Activated CD4-positive, CD25-positive, alpha-beta regulatory T cell treated with anti-CD3 and anti-CD28 coated beads, Interleukin-2, amount 50 U/mL, for 24 hours (primary cell): Measurements from ENCODE around the gene ZBTB16.
A peak's percentile ranks its signal among the peaks of the same experiment; 100 is the strongest.

Source experiments
- ATAC-seq, 2 donors: fragments of 150-1000 bp; cut with Tn5 transposase; one replicate each; pipeline ENCODE4 v1.10.0; 2021; ENCODE audit warnings: mild to moderate bottlenecking in 1 of 2, moderate library complexity in 1 of 2

The ZBTB16 gene

DNA sequence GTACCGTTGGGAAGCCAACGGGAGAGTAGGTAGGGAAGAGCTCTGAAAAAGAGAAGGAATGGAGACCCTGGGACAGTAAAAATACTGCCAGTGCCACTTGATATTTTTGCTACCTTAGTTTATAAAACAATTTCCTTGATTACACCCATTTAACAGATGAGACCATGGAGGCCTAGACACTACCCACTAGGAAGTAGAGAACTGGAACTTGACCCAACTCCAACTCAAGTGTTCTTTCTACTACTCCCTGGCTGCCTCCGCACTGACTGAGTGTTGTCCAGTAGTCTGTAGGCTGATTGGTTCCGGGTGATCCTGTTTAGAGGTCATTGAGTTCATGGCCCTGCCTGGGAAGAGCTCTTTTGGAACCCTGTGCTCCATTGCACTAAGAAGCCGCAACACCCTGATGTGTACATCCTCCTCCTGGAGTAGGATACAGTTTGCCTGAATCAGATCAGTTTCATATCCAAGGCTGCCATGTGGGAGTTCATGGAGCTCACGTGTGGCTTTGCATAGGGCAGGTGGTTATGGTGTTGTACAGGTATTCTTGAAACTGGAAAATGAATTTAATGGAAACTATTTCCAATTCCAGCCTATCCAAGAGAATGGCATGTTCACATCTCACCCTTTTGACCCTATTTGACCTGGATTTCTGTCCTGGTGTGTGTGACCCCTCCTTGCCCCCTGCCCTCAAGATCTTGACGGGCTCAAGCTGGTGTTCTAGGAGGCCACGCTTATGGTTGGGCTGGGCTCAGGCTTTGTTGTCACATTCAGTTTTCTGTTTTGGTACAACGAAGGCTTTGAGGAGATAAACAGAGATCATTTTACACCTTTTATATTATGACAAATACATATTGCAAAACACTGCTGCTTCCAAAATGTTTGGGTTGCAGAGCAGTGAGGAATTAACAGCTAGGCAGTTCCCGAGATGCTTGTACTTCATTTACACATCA is 134.5 kb downstream of the ZBTB16 start:
- ATAC-seq: no peak

DNA sequence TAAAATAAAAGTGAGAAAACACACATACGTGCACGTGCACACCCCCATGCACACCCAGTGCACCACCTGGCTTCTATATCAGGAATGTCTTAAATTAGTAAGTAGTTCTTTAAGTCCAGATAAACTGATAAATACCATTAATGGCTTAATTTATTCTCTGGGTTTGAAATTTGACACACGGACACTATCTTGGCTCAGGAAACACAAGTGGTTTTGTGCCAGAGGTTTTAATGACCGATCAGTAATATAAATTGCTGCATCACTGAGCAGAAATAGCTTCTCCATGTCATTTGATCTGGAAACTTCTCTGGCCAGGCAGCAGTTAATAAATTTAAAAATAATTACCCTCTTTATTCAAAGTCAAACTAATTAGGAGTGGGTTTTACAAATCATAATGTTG is 135.2 kb downstream of the ZBTB16 start:
- ATAC-seq: no peak

DNA sequence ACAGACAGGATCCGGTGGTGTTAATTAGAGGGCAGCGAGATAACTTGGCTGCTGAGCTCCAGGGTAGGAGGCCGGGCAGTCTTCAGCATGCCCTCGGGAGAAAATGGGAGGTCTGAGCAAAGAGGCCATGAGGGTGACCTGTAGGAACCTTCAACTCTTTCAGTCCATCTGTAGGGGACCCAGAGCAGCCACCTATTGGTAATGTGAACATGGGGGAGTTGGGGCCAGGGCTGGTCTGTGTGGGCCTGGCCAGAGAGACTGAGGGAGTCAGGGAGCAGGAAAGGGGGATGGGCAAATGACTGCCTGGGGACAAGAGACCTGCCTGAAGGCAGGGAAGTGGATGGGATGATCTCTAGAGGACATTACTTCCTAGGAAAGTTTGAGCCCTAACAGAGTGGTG is 135.6 kb downstream of the ZBTB16 start:
- no peak for ATAC-seq

DNA sequence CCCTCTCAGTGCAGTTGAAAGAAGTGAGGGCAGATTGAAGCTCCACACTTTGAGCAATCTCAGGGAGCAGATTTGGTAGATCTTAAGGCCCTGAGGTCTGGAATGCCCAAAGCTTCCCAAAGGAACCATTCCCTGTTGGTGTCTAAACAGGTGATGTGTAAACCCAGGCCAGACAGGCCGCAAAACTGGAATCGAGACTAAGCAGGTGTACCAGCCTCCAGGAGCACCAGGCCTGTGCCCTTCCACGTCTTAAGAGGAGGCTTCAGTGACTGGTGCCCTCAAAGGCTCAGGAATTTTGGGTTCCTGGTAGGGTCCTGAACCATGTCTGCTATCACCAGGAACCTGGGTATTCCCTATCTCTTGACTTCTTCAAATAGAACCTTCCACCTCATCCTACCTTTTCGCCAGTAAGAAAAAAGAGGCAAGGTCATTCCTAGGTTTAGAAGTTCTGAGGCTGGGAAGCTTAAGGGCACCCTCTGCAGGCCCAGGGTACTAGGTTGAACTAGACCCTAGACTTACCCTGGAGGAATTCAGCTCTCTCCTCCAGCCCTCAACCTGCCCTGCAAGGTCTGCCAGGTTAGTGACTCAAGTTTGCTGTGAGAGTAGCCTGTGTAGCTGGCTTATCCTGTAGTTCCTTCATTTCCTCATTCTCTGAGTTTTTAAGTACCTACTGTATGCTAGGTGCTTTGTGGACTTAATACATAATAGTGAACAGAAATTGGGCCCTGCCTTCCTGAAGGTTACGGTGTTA is 136.6 kb downstream of the ZBTB16 start:
- ATAC-seq: peak in 1 of 2 donors; percentile 36

DNA sequence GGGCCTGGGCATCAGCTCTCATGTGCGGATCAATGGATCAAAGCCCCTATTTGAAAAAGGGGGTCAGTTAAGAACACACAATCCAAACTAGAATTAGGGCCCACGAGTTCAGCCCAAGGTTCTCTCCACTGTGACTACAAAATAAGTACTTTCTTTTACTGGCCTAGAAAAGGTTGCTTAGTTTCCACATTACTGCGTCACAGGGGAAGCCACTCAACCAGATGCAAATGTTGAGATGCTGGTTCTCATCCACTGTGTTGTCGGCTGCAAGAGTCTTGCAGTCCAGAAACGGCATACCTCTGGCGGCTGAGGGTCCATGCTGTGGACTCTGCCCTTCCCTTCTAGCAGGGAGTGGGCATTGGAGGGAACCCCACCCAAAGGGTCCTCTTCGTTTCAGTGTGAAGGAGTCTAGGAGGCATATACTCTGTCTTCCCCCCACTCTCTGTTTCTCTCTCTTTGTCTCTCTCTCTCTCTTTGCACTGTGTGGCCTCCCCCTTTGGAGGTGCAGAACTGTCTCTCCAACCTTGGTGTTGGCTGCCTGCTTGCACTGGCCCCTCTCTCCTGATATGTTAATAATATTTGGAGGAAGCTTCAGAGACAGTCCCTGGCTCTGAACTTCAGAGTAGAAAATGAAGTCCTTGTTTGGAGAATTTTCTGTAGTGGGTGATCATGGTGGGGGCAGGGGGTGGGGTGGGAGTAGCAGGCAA is 137.6 kb downstream of the ZBTB16 start:
- ATAC-seq: no peak

DNA sequence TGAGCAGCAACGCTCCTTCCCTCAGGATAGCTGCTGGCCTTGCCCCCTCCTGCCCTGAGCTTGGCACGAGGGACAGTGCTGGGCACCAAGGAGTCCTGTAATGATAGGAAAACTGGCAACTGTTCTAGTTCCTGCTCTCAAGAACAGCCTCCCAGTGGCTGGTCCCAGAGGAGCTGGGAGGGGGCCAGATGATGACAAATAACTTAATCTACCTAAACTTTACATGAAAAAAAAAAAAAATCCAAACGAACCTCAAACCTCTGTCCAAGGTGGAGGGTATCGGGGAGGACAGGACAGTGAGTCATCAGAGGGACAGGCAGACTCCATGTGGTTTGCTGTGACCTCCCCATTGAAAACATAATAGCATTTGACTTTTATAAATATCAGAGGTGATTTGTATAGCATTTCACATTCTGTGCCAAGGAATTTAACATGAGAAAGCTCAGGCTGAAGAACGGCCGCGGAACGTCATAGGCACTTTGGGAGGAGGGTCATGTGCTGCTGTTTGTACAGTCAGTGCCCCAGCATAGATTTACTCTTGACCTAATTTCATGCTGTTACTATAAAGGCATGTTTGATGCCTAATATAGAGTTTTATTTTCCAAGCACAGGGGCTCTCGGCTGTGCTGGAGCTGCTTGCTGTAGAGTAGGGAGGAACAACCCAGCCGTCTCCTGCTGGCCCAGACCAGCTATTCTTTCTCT is 138.4 kb downstream of the ZBTB16 start:
- no peak for ATAC-seq

DNA sequence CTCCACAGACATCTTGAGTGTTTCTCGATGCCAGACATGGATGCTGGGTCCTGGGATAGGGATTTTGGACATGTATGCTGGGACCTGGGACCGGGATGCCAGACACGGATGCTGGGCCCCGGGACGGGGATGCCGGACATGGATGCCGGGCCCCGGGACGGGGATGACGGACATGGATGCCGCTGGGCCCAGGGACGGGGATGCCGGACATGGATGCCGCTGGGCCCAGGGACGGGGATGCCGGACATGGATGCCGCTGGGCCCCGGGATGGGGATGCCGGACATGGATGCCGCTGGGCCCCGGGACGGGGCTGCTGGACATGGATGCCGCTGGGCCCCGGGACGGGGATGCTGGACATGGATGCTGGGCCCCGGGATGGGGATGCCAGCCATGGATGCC is 139.5 kb downstream of the ZBTB16 start:
- no peak for ATAC-seq

DNA sequence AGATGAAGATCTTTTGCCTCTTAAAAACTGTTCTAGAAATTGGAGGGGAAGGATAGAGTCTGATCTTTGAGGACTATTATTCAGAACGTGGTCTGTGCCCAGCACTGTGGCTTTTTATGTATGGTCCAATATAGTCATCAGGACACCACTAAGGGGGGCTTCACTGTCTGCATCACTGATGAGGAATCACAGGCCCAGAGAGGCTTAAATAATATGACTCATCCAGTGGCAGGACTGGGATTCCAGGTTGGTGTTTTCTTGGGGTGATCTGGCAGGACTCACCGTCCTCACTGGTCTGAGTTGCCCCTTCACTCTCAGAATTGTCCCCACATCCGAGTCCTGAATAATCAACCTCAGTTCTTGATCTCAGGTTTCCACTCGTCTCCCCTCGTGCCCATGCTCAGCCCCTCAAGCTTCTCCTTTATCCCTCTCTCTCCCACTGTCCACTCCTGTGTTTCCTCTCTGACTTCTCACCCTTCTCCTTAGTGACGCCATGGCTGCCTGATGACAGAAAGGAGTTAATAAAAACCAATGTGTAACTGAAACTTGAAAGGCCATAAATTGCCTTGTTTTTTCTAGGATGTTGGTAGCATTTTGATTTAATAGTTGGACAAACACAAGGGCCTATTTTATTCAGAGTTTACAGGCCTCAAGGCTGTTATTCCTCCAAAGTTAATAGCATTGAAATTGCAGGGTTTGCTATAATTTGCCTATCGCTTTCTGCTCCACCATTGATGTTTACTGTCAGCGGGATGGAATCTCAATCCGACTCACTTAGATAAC is 141.0 kb downstream of the ZBTB16 start:
- no peak for ATAC-seq

DNA sequence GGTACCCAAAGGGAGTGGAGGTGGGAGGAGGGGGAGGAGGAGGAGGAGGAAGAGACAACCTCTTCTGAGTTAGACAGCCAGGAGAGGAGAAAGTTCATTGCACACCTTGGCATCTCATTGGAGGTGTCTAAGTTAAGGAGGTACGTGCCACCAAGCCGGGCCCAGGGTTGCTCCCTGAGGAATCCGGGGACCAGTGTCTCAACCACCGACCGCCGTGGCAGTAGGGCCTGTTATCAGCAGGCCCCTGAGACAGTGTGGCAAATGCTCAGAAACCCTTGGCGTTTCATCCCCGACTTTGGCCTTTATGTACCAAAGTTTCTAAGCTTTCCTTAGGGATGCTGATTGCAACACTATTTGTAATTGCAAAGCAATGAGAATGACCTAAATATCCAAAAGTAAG is 141.7 kb downstream of the ZBTB16 start:
- no peak for ATAC-seq

DNA sequence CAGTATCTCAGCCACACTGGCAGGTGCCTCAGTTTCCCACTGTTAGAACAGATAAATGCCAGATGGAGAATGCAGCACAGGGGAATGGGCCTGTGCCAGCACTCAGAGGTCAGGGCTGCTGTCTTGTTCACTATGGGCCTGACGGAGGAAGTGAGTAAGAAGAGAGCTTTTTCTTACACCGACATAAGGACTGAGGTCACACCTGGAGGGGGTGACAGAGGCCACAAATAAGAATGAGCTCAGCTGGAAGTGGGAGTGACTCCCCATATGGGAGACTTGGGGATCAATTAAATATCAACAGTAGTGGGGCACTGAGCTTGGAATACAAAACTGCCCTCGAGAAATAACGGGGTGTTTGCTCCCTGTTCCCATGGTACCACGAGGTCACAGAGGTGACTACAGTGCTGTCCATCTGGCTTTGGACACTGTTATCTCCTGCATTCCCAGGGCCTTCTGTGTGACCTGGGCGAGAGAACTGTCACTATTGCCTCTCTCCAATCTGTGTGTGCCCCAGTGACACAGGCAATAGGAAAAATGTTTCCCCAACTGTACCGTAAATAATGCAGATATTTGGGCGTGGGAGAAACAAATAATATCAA is 142.6 kb downstream of the ZBTB16 start:
- ATAC-seq: no peak

DNA sequence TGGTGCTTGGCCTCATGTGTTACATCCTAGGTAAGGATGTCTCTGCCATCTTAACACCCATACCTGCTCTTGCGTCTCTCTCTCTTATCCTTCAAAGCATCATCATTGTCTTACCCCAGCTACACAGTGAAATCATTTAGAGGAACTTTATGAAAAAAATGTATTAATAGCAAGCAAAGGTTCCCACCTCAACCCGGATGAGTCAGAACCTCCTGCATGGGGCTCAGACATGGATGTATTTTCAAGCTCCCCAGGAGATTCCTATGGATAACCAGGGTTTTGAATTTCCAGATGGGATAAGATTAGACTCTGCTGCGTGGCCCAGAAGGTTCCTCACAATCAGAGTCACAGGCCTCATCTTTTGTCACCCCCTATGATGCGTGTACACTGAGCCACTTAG is 147.6 kb downstream of the ZBTB16 start:
- ATAC-seq: no peak

DNA sequence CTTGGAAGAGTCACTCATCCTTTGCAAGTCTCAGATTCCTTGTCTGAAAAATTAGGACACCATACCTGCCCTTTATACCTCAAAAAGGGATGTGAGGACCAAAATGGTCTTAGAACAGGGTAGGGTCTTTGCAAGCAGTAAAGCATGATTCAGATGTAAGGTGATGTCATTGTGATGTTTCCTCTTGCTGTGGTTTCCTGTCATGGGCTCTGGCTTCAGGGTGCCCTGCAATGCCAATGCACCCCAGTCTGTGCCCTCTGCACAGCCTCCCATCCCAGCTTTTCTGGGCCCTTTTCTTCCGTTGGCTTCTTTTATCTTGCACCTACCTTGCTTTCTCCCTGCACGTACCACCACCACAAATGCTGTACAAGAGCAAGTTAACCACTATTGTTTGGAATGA is 148.9 kb downstream of the ZBTB16 start:
- peak; percentile 87 to 95 for ATAC-seq

DNA sequence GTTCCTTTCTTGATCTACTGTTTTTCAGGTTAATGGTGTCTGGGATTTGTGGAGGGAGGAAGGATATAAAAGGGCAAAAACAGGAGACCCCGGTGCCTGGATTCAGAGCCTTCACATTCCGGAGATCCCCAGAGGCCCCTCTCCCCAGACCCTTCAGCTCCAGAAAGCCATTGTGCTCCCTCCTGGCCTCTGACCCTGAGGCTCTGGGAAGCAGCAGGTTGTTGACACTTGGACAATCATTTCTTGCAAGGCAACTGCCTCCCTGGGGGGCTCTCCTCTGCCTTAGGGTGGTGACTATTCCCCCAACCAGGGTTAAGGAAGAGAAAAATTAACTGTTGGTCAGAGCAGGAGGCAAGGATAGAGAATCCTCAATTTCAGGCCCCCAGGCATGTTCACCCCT is 149.8 kb downstream of the ZBTB16 start:
- no peak for ATAC-seq

DNA sequence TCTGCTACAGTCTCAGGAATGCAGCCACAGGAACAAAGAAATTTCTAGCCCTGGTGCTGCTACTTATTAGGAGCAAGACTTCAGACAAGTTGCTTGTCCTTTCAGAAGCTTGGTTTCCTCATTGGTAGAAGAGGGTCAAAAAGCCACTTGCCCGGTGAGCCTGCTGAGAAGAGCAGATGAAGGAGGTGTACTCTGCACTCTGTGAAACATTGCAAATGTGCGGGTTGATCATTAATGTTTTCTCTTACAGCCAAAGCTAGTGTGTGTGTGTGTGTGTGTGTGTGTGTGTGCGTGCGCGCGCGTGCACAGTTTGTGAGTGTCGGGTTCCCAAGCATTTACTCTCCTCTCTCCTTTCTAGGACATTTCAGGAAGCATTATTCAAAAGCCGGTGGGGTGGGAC is 150.4 kb downstream of the ZBTB16 start:
- ATAC-seq: no peak

DNA sequence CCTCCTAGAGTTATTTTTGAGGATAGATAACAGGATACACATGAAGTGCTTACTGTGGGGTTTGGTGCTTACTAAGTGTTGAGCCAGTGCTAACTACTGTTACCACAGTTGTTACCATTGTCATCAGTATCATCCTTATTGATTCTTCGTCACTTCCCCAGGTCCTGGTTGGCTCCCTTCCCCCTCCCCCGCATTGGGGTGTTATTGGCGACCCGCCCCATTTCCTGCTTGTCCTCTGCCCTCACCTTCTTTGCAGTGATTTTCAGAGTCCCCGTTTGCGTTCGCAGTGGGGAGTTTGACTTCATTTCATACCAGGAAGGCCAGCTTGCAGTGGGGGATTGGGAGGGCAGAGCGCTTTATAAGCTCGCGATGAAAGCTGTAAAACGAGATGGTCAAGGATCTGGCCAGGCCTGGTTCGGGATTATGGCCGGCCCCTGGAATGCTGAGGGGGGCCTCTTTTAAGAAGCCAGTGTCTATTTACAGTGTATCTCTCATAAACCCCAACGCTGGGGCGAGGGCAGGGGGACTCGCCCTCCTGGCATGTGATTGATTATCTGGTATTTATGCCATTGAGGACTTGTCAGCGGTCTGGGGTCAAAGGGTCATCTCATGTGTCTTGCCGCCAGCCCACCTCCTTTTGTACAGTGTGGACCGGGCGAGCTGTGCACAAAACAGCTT is 152.1 kb downstream of the ZBTB16 start:
- no peak for ATAC-seq

DNA sequence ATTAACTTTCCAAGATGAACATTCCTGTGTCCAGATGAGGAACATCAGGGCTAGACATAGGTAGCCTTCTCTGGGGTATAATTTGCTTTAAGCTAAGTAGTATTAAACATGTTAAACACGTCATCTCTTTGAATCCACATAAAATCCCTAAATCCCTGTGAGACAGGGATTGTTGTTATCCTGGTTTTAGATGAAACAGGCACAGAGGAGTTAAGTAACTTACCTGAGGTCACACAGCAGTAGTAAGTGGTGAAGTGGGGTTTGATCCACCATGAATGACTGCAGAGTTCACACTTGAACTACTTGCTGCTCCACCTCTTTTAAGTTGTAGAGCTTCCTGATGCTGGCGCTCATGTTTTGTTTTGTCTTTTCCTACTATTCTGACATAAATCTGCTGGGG is 154.1 kb downstream of the ZBTB16 start:
- ATAC-seq: no peak

DNA sequence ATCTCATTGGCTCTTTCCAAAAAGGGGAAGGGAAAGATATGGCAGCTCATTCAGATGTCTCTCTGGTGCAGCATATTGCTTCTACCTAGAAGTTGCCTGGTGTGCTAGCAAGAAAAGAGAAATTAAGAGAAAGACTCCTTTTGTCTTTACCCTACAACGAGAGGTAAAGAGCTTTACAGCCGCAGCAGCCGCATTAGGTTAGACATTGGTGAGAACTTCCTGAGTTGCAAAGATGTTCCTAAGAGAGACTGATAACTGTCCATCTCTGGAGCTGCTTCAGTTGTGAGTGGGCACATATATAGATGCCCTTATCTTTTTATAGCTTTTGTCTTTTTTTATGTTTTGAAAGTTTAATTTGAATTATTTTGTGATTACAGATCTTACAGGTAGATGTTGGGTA is 155.9 kb downstream of the ZBTB16 start:
- ATAC-seq: no peak

DNA sequence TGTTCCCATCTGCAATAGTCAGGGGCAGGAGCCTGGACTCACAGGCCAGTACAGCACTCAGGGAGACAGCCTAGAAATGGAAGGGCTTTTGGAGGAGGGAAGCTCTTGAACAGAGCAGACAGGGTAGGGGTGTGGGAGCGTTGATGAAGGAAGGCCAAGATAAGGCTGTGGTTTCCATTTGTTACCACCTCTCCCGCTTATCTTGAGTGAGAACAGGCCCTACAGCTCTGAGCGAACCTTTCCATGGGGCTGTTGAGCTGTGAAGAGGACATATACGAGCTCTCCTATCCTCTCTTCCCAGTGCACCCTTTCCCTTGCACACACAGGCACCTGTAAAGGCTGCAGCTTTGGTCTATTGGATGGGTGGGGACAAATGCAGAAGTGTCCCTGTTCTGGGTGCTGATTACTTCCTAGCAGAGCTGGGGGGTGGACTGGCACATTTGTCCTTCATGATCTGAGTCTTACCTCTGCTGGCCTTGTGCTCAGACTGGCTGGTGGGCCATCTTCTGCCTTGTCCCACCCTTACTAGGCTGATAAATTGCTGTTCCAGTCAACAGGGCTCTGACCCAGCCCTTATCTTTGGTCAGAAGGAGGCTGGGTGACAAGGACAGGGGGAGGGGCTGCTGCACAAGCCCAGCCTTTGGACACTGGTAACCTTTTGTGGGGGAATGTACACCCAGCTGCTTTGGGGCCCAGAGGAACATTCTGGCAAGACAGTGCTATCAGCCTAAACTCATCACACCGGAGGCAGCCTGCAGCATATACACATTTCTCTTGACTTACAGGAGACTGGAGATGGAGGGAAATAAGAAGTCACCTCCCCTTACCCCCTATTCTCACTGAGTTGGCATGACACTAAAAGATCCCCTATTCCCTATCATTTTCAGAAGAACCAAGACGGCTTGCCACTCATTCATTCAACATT is 156.6 kb downstream of the ZBTB16 start:
- ATAC-seq: no peak

DNA sequence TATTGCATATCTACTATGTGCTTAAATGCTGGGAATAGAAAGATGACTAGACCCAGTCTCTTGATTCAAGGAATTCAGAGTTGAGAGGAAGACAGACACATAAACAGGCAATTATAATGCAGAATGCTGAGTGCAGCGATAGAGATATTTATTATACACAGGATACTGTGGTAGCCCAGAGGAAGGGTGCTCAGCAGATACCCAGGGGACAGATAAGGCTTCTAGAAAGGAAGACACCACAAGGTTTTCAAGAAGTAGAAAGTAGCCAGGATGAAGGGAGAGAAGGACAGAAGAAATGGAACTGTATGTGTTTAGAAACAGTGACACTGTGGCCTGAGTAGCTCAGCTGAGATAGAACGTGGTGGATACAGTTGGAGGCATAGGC is 157.3 kb downstream of the ZBTB16 start:
- peak in 1 of 2 donors; percentile 64 for ATAC-seq

DNA sequence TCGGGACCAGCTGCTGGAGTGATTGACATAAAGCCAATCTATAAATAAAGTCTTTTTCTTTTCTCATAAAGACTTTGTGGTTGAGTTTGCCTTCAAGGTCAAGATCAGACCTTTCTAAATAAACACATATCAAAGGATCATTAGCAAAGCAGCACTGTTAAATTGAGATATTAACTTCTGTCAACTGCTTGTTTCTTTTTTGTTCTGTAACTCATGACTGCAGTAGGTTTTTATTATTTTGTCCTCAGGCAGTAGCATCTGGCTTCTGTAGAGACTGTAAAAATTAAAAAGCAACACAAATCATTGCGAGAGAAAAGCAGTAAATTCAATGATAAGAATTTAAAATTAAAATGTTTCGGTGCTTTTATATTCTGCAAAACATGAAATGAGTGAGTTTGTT is 159.0 kb downstream of the ZBTB16 start:
- ATAC-seq: no peak
